Large intestine (tissue), 3 donors: ENCODE measurements around the gene PRR14. TPM values are rescaled to one million over a fixed set of nuclear protein-coding genes. Genes with fewer than 3 reads are reported as not detected.
"Not testable (repeated sequence)": the region's sequence is repeated elsewhere in the genome, so short reads cannot be mapped to it uniquely, and the experiment has no call there.

Source experiments
- DNase-seq, 2 donors: peaks; one replicate each; pipeline versions ENCODE4 v3.0.0 to v3.0.0-alpha.2; 2013
- H3K27ac ChIP-seq: one replicate; pipeline ENCODE4 v1.5.1; 2013; ENCODE audit warnings: low read length
- H3K27me3 ChIP-seq: 2 replicates; pipeline ENCODE4 v1.6.1; 2013; ENCODE audit warnings: low read length; ENCODE audit not compliant: control insufficient read depth, insufficient read depth
- H3K36me3 ChIP-seq: 2 replicates; pipeline ENCODE4 v1.6.1; 2013; ENCODE audit warnings: low read length; ENCODE audit not compliant: control insufficient read depth, insufficient read depth
- H3K4me1 ChIP-seq: one replicate; pipeline ENCODE4 v1.6.1; 2013; ENCODE audit warnings: low read length; ENCODE audit not compliant: control insufficient read depth, insufficient read depth
- H3K4me3 ChIP-seq: one replicate; pipeline ENCODE4 v1.5.1; 2013; ENCODE audit warnings: low read length
- H3K9me3 ChIP-seq: one replicate; pipeline ENCODE4 v1.6.1; 2013; ENCODE audit warnings: mild to moderate bottlenecking, low read depth, low read length, moderate library complexity; ENCODE audit not compliant: control insufficient read depth
- WGBS: methylation state at CpG from one replicate; pipeline ENCODE4 v1.1.5; 2013; ENCODE audit warnings: low lambda C conversion rate; ENCODE audit not compliant: insufficient coverage; 5-methylcytosine and 5-hydroxymethylcytosine counted together
- polyA plus RNA-seq: library from polyadenylated mRNA; unstranded; fragments of 120-200 nt; gene quantifications from one replicate; pipeline ENCODE4 v1.2.1, GENCODE V29; 2013

The PRR14 gene
- polyA plus RNA-seq, 1 donor: 35.0 TPM

DNA sequence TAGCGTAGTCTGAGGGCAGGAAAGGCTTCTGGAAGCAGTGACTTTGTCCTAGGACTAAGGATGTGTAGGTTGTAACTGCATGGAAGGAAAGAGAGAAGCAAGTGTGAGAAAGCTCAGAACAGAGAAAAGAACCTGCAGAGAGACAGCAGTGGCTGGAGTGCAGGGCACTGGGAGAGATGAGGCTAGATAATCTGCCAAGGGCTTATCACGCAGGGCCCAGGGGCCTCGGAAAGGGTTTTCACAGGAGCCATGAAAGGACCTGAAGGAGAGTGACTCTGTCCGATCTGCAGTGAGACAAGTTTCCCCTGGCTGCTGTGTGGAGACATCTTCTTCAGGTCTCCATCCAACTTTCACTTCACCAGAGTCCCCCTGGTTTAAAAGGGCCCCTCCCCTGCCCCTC lies 41.1 kb downstream of the PRR14 start:
- no peak for DNase-seq
- Histone ChIP-seq H3K27me3 (no peaks in the 10 kb centered on the region), H3K9me3 (no peaks in the 10 kb centered on the region), H3K27ac (no peak overlapping the region), H3K4me1 (peaks cover 4% of the 10 kb centered on the region), H3K4me3 (no peak overlapping the region), H3K36me3 (no peaks in the 10 kb centered on the region)
- WGBS: 100% methylated on average over 1 of the region's 4 CpGs

DNA sequence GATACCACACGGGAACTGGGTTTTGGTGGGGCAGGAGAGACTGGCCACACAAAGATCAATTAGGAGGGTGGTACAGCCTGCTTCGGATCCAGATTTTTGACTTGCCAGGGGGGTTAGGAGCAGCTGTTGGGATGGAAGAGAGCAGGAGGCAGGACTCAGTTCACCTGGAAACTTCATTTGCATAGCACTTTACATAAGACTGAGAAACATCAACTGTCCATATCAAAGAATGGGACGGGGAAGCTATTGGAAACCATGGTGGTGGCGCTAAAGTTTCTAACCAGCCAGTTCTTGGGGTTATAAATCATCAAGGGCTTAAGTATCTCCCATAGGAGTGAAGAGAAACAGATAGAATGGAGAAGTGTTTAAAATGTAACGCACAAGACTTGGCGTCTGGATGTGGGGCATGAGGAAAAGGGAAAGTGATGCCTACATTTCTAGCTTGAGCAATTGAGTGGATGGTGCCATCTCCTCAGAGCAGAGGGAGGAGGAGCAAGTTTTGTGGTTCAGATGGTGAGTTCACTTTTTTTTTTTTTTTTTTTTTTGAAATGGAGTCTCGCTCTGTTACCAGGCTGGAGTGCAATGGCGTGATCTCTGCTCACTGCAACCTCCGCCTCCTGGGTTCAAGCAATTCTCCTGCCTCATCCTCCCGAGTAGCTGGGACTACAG lies 41.8 kb downstream of the PRR14 start:
- Histone ChIP-seq H3K4me1 (peaks cover 8% of the 10 kb centered on the region), H3K9me3 (no peaks in the 10 kb centered on the region), H3K27me3 (no peaks in the 10 kb centered on the region), H3K36me3 (no peaks in the 10 kb centered on the region), H3K4me3 (no peak overlapping the region), H3K27ac (no peak overlapping the region)
- no CpG with 5 or more reads among the region's 10 CpGs for WGBS
- DNase-seq: no peak

DNA sequence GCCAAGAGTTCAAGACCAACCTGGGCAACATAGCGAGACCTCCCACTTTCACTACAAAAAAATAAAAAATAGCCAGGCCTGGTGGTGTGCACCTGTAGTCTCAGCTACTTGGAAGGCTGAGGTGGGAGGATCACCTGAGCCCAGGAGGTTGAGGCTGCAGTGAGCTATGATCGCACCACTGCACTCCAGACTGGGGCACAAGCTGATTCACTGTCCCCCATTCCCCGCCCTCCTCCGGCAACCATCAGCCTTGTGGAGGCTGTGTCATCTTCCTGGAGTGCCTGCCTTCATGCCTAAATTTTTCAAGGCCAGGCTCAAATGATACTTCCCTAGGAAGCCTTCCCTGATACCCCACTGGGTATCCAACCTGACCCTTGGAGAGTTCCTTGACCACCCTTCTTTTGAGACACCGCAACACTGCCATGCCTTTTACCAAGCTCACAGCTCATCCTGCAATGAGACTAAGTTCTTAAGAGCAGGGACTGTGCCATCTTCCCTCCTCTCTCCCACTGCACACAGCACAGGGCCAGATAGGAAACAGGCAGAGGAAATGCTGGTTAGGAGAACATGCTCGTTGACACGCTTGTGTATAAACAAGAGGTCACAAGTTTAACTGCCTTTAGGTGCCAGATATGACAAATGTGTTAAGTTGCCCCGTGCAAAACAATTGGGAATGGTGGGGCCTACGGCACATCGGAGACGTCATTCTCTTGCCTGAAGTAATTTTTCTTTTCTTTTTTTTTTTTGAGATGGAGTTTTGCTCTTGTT lies 44.4 kb downstream of the PRR14 start:
- Histone ChIP-seq H3K4me1 (peaks cover 11% of the 10 kb centered on the region), H3K9me3 (no peaks in the 10 kb centered on the region), H3K4me3 (no peak overlapping the region), H3K36me3 (peaks cover 4% of the 10 kb centered on the region), H3K27ac (no peak overlapping the region), H3K27me3 (no peaks in the 10 kb centered on the region)
- 83% methylated on average over 1 of the region's 11 CpGs for WGBS
- no peak for DNase-seq

DNA sequence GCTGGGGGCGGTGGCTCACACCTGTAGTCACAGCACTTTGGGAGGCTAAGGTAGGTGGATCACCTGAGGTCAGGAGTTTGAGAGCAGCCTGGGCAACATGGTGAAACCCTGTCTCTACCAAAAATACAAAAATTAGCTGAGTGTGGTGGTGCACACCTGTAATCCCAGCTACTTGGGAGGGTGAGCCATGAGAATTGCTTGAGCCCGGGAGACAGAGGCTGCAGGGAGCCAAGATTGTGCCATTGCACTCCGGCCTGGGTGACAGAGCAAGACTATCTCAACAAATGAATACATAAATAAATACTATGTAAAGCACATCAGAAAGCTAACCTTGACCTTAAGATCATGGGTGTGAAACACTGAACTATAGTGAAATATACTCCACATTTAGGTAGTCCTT lies 45.9 kb downstream of the PRR14 start:
- H3K27me3 ChIP-seq, H3K27ac ChIP-seq, H3K9me3 ChIP-seq, H3K4me3 ChIP-seq, DNase-seq: not testable (repeated sequence)
- peaks cover 12% of the 10 kb centered on the region for H3K4me1 ChIP-seq
- WGBS: 100% methylated on average over 2 of the region's 3 CpGs
- peaks cover 17% of the 10 kb centered on the region for H3K36me3 ChIP-seq

DNA sequence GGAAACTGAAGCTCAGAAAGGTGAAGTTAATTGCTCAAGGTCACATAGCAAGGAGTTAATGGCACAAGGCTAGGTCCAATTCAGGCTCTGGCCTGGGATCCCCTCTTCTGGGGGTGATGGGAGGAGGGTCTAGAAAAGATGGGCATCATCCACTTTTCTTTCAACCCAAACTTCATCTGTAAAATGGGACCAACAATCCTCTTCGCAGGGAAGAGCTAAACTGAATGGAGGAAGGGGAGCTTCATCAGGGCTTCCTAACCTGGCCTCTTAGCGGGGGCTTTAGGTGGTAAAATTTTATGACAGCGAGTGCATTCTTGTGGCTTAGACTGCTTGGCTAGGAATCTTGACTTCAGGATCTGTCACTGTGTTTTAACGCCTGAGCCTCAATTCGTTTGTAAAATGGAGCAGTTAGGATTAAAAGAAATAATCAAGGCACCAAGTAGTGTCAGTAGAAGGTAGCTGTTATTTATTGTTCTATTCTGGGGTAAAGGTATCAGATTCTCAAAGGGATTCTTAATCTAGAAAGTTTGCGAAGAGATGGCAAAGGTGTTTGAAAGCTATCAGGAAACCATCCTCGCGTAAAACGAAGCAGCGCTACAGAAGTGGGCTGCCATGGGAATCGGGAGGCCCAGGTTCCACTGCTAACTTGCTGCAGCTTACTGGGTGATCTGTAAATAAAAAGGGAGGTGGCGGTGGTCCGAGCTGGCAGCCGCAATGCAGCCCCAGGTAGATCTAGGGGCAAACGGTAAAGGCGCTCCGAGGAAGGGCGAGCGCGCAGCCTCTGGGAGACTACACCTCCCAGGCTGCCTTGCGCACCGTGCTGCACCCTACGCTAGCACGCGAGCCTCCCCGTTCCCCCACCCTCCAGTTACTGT lies 46.7 kb downstream of the PRR14 start:
- no peak for DNase-seq
- no peaks in the 10 kb centered on the region for H3K9me3 ChIP-seq
- H3K36me3 ChIP-seq: peaks cover 23% of the 10 kb centered on the region
- H3K27me3 ChIP-seq: no peaks in the 10 kb centered on the region
- H3K4me1 ChIP-seq: peaks cover 9% of the 10 kb centered on the region
- WGBS: 20% methylated on average over 2 of the region's 26 CpGs
- peak overlapping the region; percentile 98 for H3K4me3 ChIP-seq
- H3K27ac ChIP-seq: peak overlapping the region; percentile 99

DNA sequence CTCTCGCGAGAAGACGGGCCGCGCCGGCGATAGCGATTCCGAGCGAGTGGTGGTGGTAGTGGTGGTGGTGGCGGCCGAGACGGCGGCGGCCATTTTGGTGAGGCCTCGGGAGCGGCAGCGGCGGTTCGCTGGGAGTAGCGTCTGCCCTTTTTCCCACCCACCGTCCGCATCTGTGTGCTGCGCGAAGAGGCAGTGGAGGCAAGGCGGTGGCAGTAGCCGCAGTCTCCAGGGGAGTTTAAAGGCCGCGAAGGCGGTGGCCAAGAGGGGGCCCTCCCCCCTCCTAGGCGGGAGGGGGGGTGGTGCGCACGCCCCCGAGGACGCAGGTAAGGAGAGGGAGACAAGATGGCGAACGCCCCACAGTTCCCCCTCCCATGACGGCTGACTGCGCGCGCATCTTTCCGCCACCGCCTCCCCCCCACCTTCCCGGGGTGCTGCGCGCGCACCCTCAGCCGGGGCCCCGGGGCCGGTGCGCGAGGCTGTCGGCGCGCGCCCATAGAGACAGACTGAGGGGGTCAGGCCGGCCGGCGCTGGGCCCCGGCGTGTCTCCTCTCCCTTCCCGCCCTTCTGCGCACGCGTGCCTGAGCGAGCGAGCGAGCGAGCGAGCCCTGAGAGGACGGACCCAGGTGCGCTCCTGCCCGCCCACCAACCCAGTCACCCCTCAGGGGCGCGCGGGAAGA lies 47.5 kb downstream of the PRR14 start:
- Histone ChIP-seq H3K36me3 (peaks cover 31% of the 10 kb centered on the region), H3K27ac (peak overlapping the region; percentile 99), H3K4me1 (peaks cover 9% of the 10 kb centered on the region), H3K4me3 (peak overlapping the region; percentile 98), H3K27me3 (no peaks in the 10 kb centered on the region), H3K9me3 (no peaks in the 10 kb centered on the region)
- no CpG with 5 or more reads among the region's 76 CpGs for WGBS
- DNase-seq: peak; percentile 98 to 99

DNA sequence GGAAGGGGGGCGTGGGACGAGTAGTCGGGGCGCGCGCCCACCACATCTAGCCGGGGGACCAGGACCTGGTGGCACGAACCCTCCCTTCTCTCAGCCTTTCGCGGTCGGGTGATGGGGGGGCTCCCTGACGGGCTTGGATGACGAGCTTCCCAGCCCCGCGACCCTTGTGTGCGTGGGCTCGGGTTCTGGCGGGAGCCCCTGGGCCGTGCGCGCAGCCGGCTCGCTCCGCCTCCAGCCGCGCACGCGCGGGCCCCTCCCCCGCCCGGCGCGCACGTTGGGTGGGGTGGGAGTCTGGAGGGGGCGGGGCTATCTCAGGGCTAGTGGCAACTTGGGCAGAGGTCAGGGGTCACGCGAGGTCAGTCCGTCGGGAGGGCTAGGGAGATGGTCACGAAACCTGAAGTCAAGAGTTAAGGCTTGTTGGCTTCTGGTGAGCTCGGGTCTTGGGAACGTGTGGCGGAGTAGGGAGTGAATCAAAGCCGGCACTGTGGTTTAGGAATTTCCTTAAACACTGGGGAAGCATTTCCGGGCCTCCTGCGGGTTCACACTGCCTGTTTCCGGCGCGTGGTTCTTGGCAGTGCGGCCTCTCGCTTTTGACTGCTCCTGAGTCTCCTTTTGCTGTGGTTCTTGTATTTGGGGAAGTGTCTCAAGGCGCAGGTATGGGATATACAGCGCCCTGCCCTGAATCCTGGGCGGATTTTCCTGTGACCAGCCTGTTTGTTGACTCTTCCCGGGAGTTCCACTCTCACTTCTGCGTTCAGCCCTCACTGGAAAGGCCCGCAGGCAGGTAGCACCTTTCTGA lies 48.3 kb downstream of the PRR14 start, which contains the start of gene SRCAP:
Gene SRCAP (plus strand): TSS at position 356 of the 799 bp plus-strand sequence. CDS start 1,654 bp downstream, outside the sequence.
- peaks cover 9% of the 10 kb centered on the region for H3K4me1 ChIP-seq
- H3K27me3 ChIP-seq: no peaks in the 10 kb centered on the region
- H3K4me3 ChIP-seq: peak within 1 kb of the TSS; percentile 98
- DNase-seq: peak; percentile 67 to 83
- WGBS: 0% methylated on average over 2 of the region's 57 CpGs
- H3K36me3 ChIP-seq: peaks cover 35% of the 10 kb centered on the region
- H3K9me3 ChIP-seq: no peaks in the 10 kb centered on the region
- H3K27ac ChIP-seq: peak within 1 kb of the TSS; percentile 99

DNA sequence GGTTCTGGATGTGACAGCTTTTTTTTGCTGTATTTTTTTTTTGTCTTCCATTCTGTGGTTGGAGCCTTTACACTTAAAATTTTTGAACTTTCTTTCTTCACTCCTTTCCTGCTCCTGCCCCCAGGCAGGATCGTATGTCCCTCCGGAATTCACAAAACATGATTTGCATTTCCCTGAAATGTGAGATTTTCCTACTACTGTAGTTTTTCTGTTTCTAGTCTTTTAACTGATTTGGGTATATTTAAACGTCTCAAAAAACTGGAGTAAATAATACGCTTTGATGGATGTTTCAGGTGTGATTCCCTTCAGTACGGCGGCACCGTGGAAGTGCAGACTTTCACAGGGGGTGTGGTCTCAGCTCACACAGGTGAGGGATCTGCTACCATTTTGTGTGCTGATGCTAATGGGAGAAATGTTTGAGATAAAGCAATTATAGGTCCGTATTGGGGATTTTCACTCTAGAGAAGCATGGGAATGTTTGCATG lies 48.9 kb downstream of the PRR14 start:
- no peaks in the 10 kb centered on the region for H3K27me3 ChIP-seq
- H3K4me1 ChIP-seq: peaks cover 9% of the 10 kb centered on the region
- H3K36me3 ChIP-seq: peaks cover 42% of the 10 kb centered on the region
- peak overlapping the region; percentile 99 for H3K27ac ChIP-seq
- no CpG with 5 or more reads among the region's 8 CpGs for WGBS
- H3K4me3 ChIP-seq: peak overlapping the region; percentile 98
- no peak for DNase-seq
- H3K9me3 ChIP-seq: no peaks in the 10 kb centered on the region

DNA sequence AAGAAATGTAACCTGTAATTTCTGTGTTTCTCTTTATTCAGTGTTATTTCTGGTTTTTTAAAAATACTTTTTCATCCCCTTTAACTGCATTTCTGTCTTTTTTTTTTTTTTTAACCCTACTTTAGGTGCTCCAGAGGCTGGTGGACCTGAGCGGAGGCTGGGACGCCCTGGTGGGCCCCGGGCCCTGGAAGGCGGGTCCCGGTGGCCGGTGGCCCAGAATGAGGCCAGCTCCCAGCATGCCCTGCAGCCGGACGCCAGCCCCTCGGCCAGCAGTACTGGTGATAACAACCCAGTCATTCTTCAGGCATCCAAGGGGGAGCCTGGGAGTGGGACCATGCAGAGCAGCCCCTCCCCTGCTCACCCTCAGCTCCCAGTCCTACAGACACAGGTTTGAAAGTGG lies 49.7 kb downstream of the PRR14 start:
- Histone ChIP-seq H3K27ac (no peak overlapping the region), H3K36me3 (peaks cover 49% of the 10 kb centered on the region)
- WGBS: no CpG with 5 or more reads among the region's 9 CpGs

More for the DNA sequence above, 49.7 kb downstream of the PRR14 start:
- Histone ChIP-seq H3K4me1 (peaks cover 9% of the 10 kb centered on the region), H3K4me3 (no peak overlapping the region), H3K9me3 (no peaks in the 10 kb centered on the region), H3K27me3 (no peaks in the 10 kb centered on the region)
- no peak for DNase-seq
